Stimulated activated CD8-positive, alpha-beta memory T cell treated with anti-CD3 and anti-CD28 coated beads, Interleukin-12 subunit alpha, Interleukin-12 subunit beta, amount 100 ng/mL, for 24 hours (primary cell): Measurements from ENCODE around the gene LPCAT1.
"Not testable (repeated sequence)": the region's sequence is repeated elsewhere in the genome, so short reads cannot be mapped to it uniquely, and the experiment has no call there.

Experiments
- DNase-seq: peaks from one replicate; pipeline ENCODE4 v3.0.0-alpha.2; 2020; ENCODE audit errors: extremely low read depth

The LPCAT1 gene

GRCh38 chr5:1428107-1428506 lies 95.7 kb downstream of the LPCAT1 start:
- DNase-seq: no peak

GRCh38 chr5:1424716-1425115 lies 99.0 kb downstream of the LPCAT1 start:
- DNase-seq: no peak

- no peak for DNase-seq
These were observed 99.7 kb downstream of the LPCAT1 start for GRCh38 chr5:1423901-1424603.

- not testable (repeated sequence) for DNase-seq
These were observed 101.2 kb downstream of the LPCAT1 start for GRCh38 chr5:1422522-1422921.

GRCh38 chr5:1421521-1422341 lies 102.0 kb downstream of the LPCAT1 start:
- no peak for DNase-seq

- no peak for DNase-seq
These were observed 103.3 kb downstream of the LPCAT1 start for GRCh38 chr5:1420211-1421195.

GRCh38 chr5:1419476-1420210 lies 104.1 kb downstream of the LPCAT1 start:
- DNase-seq: no peak

- DNase-seq: no peak
These were observed 104.9 kb downstream of the LPCAT1 start for GRCh38 chr5:1418921-1419280.

- DNase-seq: no peak
These were observed 105.4 kb downstream of the LPCAT1 start for GRCh38 chr5:1418238-1418920.

GRCh38 chr5:1417586-1418225 lies 106.1 kb downstream of the LPCAT1 start:
- no peak for DNase-seq

- no peak for DNase-seq
These were observed 106.8 kb downstream of the LPCAT1 start for GRCh38 chr5:1416856-1417469.

- no peak for DNase-seq
These were observed 108.0 kb downstream of the LPCAT1 start for GRCh38 chr5:1415626-1416360.

GRCh38 chr5:1415059-1415425 lies 108.7 kb downstream of the LPCAT1 start:
- no peak for DNase-seq

GRCh38 chr5:1414311-1415058 lies 109.3 kb downstream of the LPCAT1 start:
- DNase-seq: no peak

- no peak for DNase-seq
These were observed 110.0 kb downstream of the LPCAT1 start for GRCh38 chr5:1413611-1414241.

GRCh38 chr5:1413211-1413610 lies 110.5 kb downstream of the LPCAT1 start:
- no peak for DNase-seq

GRCh38 chr5:1412621-1413020 lies 111.1 kb downstream of the LPCAT1 start:
- no peak for DNase-seq

- no peak for DNase-seq
These were observed 111.6 kb downstream of the LPCAT1 start for GRCh38 chr5:1412163-1412562.
